Measurements from ENCODE around the gene TPBGL.

The TPBGL gene

DNA sequence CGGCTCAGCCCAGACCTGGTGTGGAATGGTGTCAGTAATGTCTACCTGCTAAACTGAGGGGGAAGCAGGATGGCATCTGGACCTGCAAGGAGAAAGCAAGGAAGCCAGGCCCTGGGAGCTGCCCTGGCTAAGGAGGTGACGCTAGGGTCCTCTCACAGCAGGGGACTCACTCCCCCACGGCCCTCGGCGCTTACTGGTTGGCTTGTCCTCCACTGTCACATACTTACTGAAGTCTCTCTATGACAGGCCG lies 48.9 kb downstream of the TPBGL start:
- WGBS, 2 donors (ENCODE audit: extremely low coverage in 2 of 2, insufficient read length in 2 of 2, insufficient replicate concordance in 1 of 2) = no CpG with 5 or more reads among the region's 6 CpGs
- H2BK15ac ChIP-seq (ENCODE audit: low read length) = no peak overlapping the region
- H3K14ac ChIP-seq (ENCODE audit: low read length) = no peak overlapping the region
- peak overlapping the region; percentile 40 for H3K18ac ChIP-seq (ENCODE audit: low read length)
- H2BK12ac ChIP-seq (ENCODE audit: low read length) = no peak overlapping the region
- no peak overlapping the region for H2BK5ac ChIP-seq (ENCODE audit: low read length)
- no peak overlapping the region for H2BK120ac ChIP-seq (ENCODE audit: low read depth, low read length)
- H4K8ac ChIP-seq (ENCODE audit: low read depth, low read length) = no peak overlapping the region
- no peak overlapping the region for H3K23ac ChIP-seq (ENCODE audit: low read depth, low read length, poor library complexity)
- H2AFZ ChIP-seq (ENCODE audit: low read length) = no peak overlapping the region
- no peaks in the 10 kb centered on the region for H3K9me3 ChIP-seq (replicated peaks in 1 of 2; ENCODE audit: control insufficient read depth in 2 of 2, insufficient read depth in 1 of 2, low read depth in 1 of 2, low read length in 2 of 2)
- H3K4me1 ChIP-seq (ENCODE audit: control insufficient read depth in 2 of 2, insufficient read depth in 1 of 2, low read depth in 1 of 2, low read length in 2 of 2) = peaks cover 6 to 10% of the 10 kb centered on the region in 2 donors
- peak overlapping the region; percentile 64 for H3K9ac ChIP-seq (ENCODE audit: low read depth, low read length, poor library complexity)
- no peak overlapping the region for H3K27ac ChIP-seq (replicated peaks; ENCODE audit: low read length)
- no peaks in the 10 kb centered on the region for H3K36me3 ChIP-seq (replicated peaks in 1 of 2; ENCODE audit: control insufficient read depth in 2 of 2, insufficient read depth in 2 of 2, low read length in 2 of 2)
- no peaks in the 10 kb centered on the region for H3K79me1 ChIP-seq (ENCODE audit: low read depth, low read length)
- no peak overlapping the region for H3K4me3 ChIP-seq (ENCODE audit: low read length in 2 of 2)
- no peak overlapping the region for H3K4me2 ChIP-seq (ENCODE audit: insufficient read depth, low read length, poor library complexity, severe bottlenecking)
- H2AK5ac ChIP-seq (ENCODE audit: low read depth, low read length) = no peak overlapping the region
- H3K4ac ChIP-seq (ENCODE audit: low read length) = no peak overlapping the region
- no peak for DNase-seq (ENCODE audit: low spot score)
- H3K27me3 ChIP-seq (ENCODE audit: control insufficient read depth in 3 of 3, insufficient read depth in 3 of 3, low read depth in 1 of 3, low read length in 3 of 3) = no peaks in the 10 kb centered on the region
- H4K91ac ChIP-seq (ENCODE audit: low read depth, low read length, poor library complexity) = no peak overlapping the region

DNA sequence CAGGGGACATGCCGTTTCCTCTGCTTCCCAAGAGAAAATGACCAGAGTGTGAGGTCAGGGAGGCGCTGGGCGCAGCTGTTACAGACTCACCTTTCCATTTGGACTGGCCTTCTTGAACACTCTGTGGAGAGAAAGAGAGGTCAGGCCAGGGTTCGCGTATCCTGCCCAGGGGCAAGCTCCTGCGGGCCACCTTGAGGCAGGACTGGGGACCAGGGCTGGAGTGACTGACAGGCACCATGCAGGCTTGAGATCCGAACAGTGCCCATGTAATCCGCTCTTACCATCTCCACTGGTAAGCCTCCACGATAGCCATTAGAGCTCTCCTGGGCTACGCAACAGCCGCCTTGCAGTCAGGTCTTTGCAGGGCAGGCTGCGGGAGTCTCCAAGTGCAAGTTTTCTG lies 49.3 kb downstream of the TPBGL start:
- Histone ChIP-seq H3K23ac (ENCODE audit: low read depth, low read length, poor library complexity) (peak overlapping the region; percentile 16), H3K4me3 (ENCODE audit: low read length in 2 of 2) (peak overlapping the region in 1 of 2 donors; percentile 10), H2BK15ac (ENCODE audit: low read length) (no peak overlapping the region), H2BK12ac (ENCODE audit: low read length) (no peak overlapping the region), H3K18ac (ENCODE audit: low read length) (peak overlapping the region; percentile 68), H2BK120ac (ENCODE audit: low read depth, low read length) (no peak overlapping the region), H4K8ac (ENCODE audit: low read depth, low read length) (no peak overlapping the region), H2AK5ac (ENCODE audit: low read depth, low read length) (no peak overlapping the region), H2BK5ac (ENCODE audit: low read length) (no peak overlapping the region), H3K14ac (ENCODE audit: low read length) (no peak overlapping the region), H3K36me3 (replicated peaks in 1 of 2; ENCODE audit: control insufficient read depth in 2 of 2, insufficient read depth in 2 of 2, low read length in 2 of 2) (no peaks in the 10 kb centered on the region), H3K4me2 (ENCODE audit: insufficient read depth, low read length, poor library complexity, severe bottlenecking) (no peak overlapping the region), H3K4me1 (ENCODE audit: control insufficient read depth in 2 of 2, insufficient read depth in 1 of 2, low read depth in 1 of 2, low read length in 2 of 2) (peaks cover 6 to 9% of the 10 kb centered on the region in 2 donors), H3K9me3 (replicated peaks in 1 of 2; ENCODE audit: control insufficient read depth in 2 of 2, insufficient read depth in 1 of 2, low read depth in 1 of 2, low read length in 2 of 2) (no peaks in the 10 kb centered on the region), H3K4ac (ENCODE audit: low read length) (no peak overlapping the region), H3K27ac (replicated peaks; ENCODE audit: low read length) (no peak overlapping the region), H4K91ac (ENCODE audit: low read depth, low read length, poor library complexity) (no peak overlapping the region), H3K27me3 (ENCODE audit: control insufficient read depth in 3 of 3, insufficient read depth in 3 of 3, low read depth in 1 of 3, low read length in 3 of 3) (no peaks in the 10 kb centered on the region), H3K9ac (ENCODE audit: low read depth, low read length, poor library complexity) (peak overlapping the region; percentile 33), H3K79me1 (ENCODE audit: low read depth, low read length) (no peaks in the 10 kb centered on the region), H2AFZ (ENCODE audit: low read length) (no peak overlapping the region)
- DNase-seq (ENCODE audit: low spot score) = no peak
- no CpG with 5 or more reads among the region's 12 CpGs for WGBS, 2 donors (ENCODE audit: extremely low coverage in 2 of 2, insufficient read length in 2 of 2, insufficient replicate concordance in 1 of 2)

DNA sequence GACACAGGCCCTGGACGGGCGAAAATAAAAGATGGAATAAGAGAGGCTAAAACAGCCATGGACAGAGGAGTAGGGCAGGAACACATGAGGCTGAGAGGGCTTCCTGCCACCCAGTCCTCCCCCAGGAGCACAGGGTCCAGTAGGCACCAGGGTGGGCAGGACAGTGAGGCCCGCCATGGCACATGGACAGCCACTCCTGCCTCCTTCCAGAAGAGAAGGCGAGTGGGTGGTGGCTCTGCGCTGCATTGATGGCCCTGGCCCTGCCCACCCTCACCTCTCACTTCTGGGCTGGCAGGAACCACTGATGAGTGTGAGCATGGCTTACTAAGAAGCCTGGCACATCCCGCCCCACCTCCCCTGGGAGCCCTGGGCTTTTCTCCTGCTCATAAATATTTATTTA lies 51.2 kb downstream of the TPBGL start:
- Histone ChIP-seq H3K23ac (ENCODE audit: low read depth, low read length, poor library complexity) (peak overlapping the region; percentile 56), H2AFZ (ENCODE audit: low read length) (no peak overlapping the region), H3K27ac (replicated peaks; ENCODE audit: low read length) (no peak overlapping the region), H2BK15ac (ENCODE audit: low read length) (no peak overlapping the region), H3K27me3 (ENCODE audit: control insufficient read depth in 3 of 3, insufficient read depth in 3 of 3, low read depth in 1 of 3, low read length in 3 of 3) (no peaks in the 10 kb centered on the region), H3K4me1 (ENCODE audit: control insufficient read depth in 2 of 2, insufficient read depth in 1 of 2, low read depth in 1 of 2, low read length in 2 of 2) (peaks cover 0 to 1% of the 10 kb centered on the region in 2 donors), H3K18ac (ENCODE audit: low read length) (peak overlapping the region; percentile 32), H3K79me1 (ENCODE audit: low read depth, low read length) (no peaks in the 10 kb centered on the region), H3K36me3 (replicated peaks in 1 of 2; ENCODE audit: control insufficient read depth in 2 of 2, insufficient read depth in 2 of 2, low read length in 2 of 2) (peaks cover 0 to 2% of the 10 kb centered on the region in 2 donors), H2BK12ac (ENCODE audit: low read length) (peak overlapping the region; percentile 8), H3K4ac (ENCODE audit: low read length) (no peak overlapping the region), H2BK5ac (ENCODE audit: low read length) (no peak overlapping the region), H3K9ac (ENCODE audit: low read depth, low read length, poor library complexity) (no peak overlapping the region), H3K9me3 (replicated peaks in 1 of 2; ENCODE audit: control insufficient read depth in 2 of 2, insufficient read depth in 1 of 2, low read depth in 1 of 2, low read length in 2 of 2) (no peaks in the 10 kb centered on the region), H2AK5ac (ENCODE audit: low read depth, low read length) (no peak overlapping the region), H4K8ac (ENCODE audit: low read depth, low read length) (no peak overlapping the region), H3K14ac (ENCODE audit: low read length) (no peak overlapping the region), H2BK120ac (ENCODE audit: low read depth, low read length) (no peak overlapping the region), H4K91ac (ENCODE audit: low read depth, low read length, poor library complexity) (no peak overlapping the region), H3K4me2 (ENCODE audit: insufficient read depth, low read length, poor library complexity, severe bottlenecking) (no peak overlapping the region), H3K4me3 (ENCODE audit: low read length in 2 of 2) (no peak overlapping the region)
- no peak for DNase-seq (ENCODE audit: low spot score)
- no CpG with 5 or more reads among the region's 6 CpGs for WGBS, 2 donors (ENCODE audit: extremely low coverage in 2 of 2, insufficient read length in 2 of 2, insufficient replicate concordance in 1 of 2)

DNA sequence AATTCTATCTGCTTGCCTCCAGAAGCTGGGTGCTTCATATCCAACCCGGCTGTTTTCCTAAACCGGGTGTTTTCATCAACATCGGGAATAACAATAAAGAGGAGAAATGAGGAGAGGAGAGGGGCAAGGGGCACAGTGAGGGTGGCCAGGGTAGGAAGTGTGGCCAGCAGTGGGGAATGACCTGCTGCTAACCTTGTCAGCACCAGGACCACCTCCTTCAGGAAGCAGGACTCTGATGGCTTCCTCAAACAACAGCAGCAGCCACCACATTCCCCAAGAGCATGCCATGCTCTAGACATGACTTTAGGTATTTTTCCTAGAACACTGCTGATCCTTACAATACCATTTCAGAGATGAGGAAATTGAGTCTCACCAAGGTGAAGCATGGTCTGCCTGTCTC lies 52.4 kb downstream of the TPBGL start:
- Histone ChIP-seq H3K9me3 (replicated peaks in 1 of 2; ENCODE audit: control insufficient read depth in 2 of 2, insufficient read depth in 1 of 2, low read depth in 1 of 2, low read length in 2 of 2) (no peaks in the 10 kb centered on the region), H3K4ac (ENCODE audit: low read length) (no peak overlapping the region), H4K8ac (ENCODE audit: low read depth, low read length) (no peak overlapping the region), H3K23ac (ENCODE audit: low read depth, low read length, poor library complexity) (no peak overlapping the region), H3K27me3 (ENCODE audit: control insufficient read depth in 3 of 3, insufficient read depth in 3 of 3, low read depth in 1 of 3, low read length in 3 of 3) (no peaks in the 10 kb centered on the region), H3K36me3 (replicated peaks in 1 of 2; ENCODE audit: control insufficient read depth in 2 of 2, insufficient read depth in 2 of 2, low read length in 2 of 2) (peaks cover 0 to 2% of the 10 kb centered on the region in 2 donors), H2BK5ac (ENCODE audit: low read length) (no peak overlapping the region), H2AFZ (ENCODE audit: low read length) (no peak overlapping the region), H3K4me1 (ENCODE audit: control insufficient read depth in 2 of 2, insufficient read depth in 1 of 2, low read depth in 1 of 2, low read length in 2 of 2) (peaks cover 0 to 1% of the 10 kb centered on the region in 2 donors), H4K91ac (ENCODE audit: low read depth, low read length, poor library complexity) (no peak overlapping the region), H3K4me2 (ENCODE audit: insufficient read depth, low read length, poor library complexity, severe bottlenecking) (no peak overlapping the region), H3K14ac (ENCODE audit: low read length) (no peak overlapping the region), H3K79me1 (ENCODE audit: low read depth, low read length) (no peaks in the 10 kb centered on the region), H2AK5ac (ENCODE audit: low read depth, low read length) (no peak overlapping the region), H2BK12ac (ENCODE audit: low read length) (no peak overlapping the region), H2BK15ac (ENCODE audit: low read length) (no peak overlapping the region), H3K18ac (ENCODE audit: low read length) (no peak overlapping the region), H3K9ac (ENCODE audit: low read depth, low read length, poor library complexity) (no peak overlapping the region), H3K27ac (replicated peaks; ENCODE audit: low read length) (no peak overlapping the region), H3K4me3 (ENCODE audit: low read length in 2 of 2) (no peak overlapping the region), H2BK120ac (ENCODE audit: low read depth, low read length) (no peak overlapping the region)
- WGBS, 2 donors (ENCODE audit: extremely low coverage in 2 of 2, insufficient read length in 2 of 2, insufficient replicate concordance in 1 of 2) = no CpG with 5 or more reads among the region's 3 CpGs
- DNase-seq (ENCODE audit: low spot score) = no peak

All from neuronal stem cell (in vitro differentiated cells).